Gastrocnemius medialis (tissue), 4 donors: Measurements from ENCODE around the gene NEIL1.

Experiments used
- CTCF ChIP-seq, 5 experiments: fragments of 450-650 bp in 3 of 5; fragments of 200-600 bp in 2 of 5; sonication (generic) in 2 of 5; IDR thresholded peaks in 4 of 5; conservative IDR thresholded peaks in 1 of 5; 1 replicate in 4 of 5; 2 replicates in 1 of 5; pipeline ENCODE4 v1.5.1; 2016 to 2019; ENCODE audit warnings: antibody characterized with exemption in 5 of 5, mild to moderate bottlenecking in 3 of 5, moderate library complexity in 3 of 5
- POLR2A ChIP-seq, 2 donors: fragments of 450-650 bp; IDR thresholded peaks; one replicate each; pipeline ENCODE4 v1.6.1; 2017; ENCODE audit warnings: antibody characterized with exemption in 2 of 2, mild to moderate bottlenecking in 2 of 2, moderate library complexity in 2 of 2

- TF ChIP-seq CTCF (IDR thresholded peaks at IDR 0.05 in 4 of 5, conservative IDR thresholded peaks at IDR 0.05 in 1 of 5): no peak
- no peak for TF ChIP-seq POLR2A (IDR thresholded peaks at IDR 0.05)
These were observed 14.0 kb downstream of the NEIL1 start for GRCh38 chr15:75360856-75361255.
